Transverse colon (tissue), 4 donors: Measurements from ENCODE around the gene TRMT2A. TPM values are rescaled to one million over a fixed set of nuclear protein-coding genes. Genes with fewer than 3 reads are reported as not detected.

Experiments
- DNase-seq: peaks from one replicate; pipeline ENCODE4 v3.0.0-alpha.2; 2019
- H3K27ac ChIP-seq, 4 donors: fragments of 200-600 bp; sonication (generic); 2 replicates each; pipeline ENCODE4 v1.5.1; 2016 to 2018; ENCODE audit warnings: inconsistent platforms in 4 of 4
- H3K27me3 ChIP-seq: fragments of 200-600 bp; sonication (generic); 2 replicates; pipeline ENCODE4 v1.5.1; 2017; ENCODE audit warnings: inconsistent platforms
- H3K36me3 ChIP-seq, 4 donors: fragments of 200-600 bp; sonication (generic); 2 replicates each; pipeline ENCODE4 v1.5.1; 2017 to 2019; ENCODE audit warnings: inconsistent platforms in 4 of 4
- H3K4me1 ChIP-seq, 4 donors: fragments of 200-600 bp; sonication (generic); 2 replicates each; pipeline ENCODE4 v1.5.1; 2017 to 2020; ENCODE audit warnings: inconsistent platforms in 4 of 4
- H3K4me3 ChIP-seq, 4 donors: fragments of 200-600 bp; sonication (generic); 1 replicate in 1 of 4; 2 replicates in 3 of 4; pipeline versions ENCODE4 v1.5.1 to v1.6.1; 2017 to 2019; ENCODE audit warnings: inconsistent platforms in 4 of 4
- H3K9me3 ChIP-seq, 2 donors: fragments of 200-600 bp; sonication (generic); 2 replicates each; pipeline ENCODE4 v1.5.1; 2017 to 2019; ENCODE audit warnings: inconsistent platforms in 2 of 2
- CTCF ChIP-seq, 5 experiments: fragments of 200-600 bp in 3 of 5; fragments of 450-650 bp in 2 of 5; sonication (generic) in 3 of 5; IDR thresholded peaks; 1 replicate in 2 of 5; 2 replicates in 3 of 5; pipeline ENCODE4 v1.5.1; 2016 to 2017; ENCODE audit warnings: antibody characterized with exemption in 5 of 5, inconsistent platforms in 3 of 5, mild to moderate bottlenecking in 2 of 5, moderate library complexity in 1 of 5
- EP300 ChIP-seq: sonication (generic); formaldehyde crosslinking; IDR thresholded peaks from one replicate; pipeline ENCODE4 v1.6.1; 2017; ENCODE audit warnings: antibody characterized with exemption, low read depth
- POLR2A ChIP-seq: fragments of 450-650 bp; IDR thresholded peaks from one replicate; pipeline ENCODE4 v1.6.1; 2016; ENCODE audit warnings: antibody characterized with exemption, mild to moderate bottlenecking, moderate library complexity
- POLR2AphosphoS5 ChIP-seq, 3 donors: sonication (generic); formaldehyde crosslinking; IDR thresholded peaks; one replicate each; pipeline ENCODE4 v1.6.1; 2016; ENCODE audit warnings: antibody characterized with exemption in 3 of 3
- WGBS, 2 donors: methylation state at CpG; one replicate each; pipeline ENCODE4 v1.1.5; 2018; ENCODE audit warnings: low coverage in 1 of 2; 5-methylcytosine and 5-hydroxymethylcytosine counted together
- in situ Hi-C, 4 donors: fragments of 200-750 bp; cut with MboI; loops; one replicate each; pipeline versions ENCODE4 v1.15.0 to v1.15.1; 2017; ENCODE audit warnings: low sequenced_read_pairs in 3 of 4, low pct_ligation_motif_present in 1 of 4, low pct_unique_long_range_greater_than_20kb in 1 of 4
- intact Hi-C: fragments of 100-400 bp; cut with DNase I; formaldehyde crosslinking; loops from one replicate; pipeline ENCODE4 v1.15.1; 2023; ENCODE audit warnings: low total_unique reads
- total RNA-seq, 4 donors: library from RNA; depleted of rRNA; stranded (reverse); fragments of >200 nt; gene quantifications; one replicate each; pipeline ENCODE4 v1.1.0, GENCODE V29; 2016

Gene TRMT2A
- total RNA-seq, 4 donors from 2014 or later = 38.6 to 77.4 (median 46.5) TPM

GRCh38 chr22:20149257-20150250 is 32.5 kb upstream of the TRMT2A start:
- Histone ChIP-seq H3K9me3 (no peaks in the 10 kb centered on the region), H3K4me3 (no peak overlapping the region), H3K27me3 (peaks cover 5% of the 10 kb centered on the region), H3K4me1 (no peaks in the 10 kb centered on the region), H3K27ac (no peak overlapping the region), H3K36me3 (no peaks in the 10 kb centered on the region)
- WGBS, 2 donors = 70% methylated on average over 20 of the region's 32 CpGs; no CpG with 5 or more reads in 1 of the 2 donors
- in situ Hi-C loops (loop anchor here in 2 of 4 donors (10.0 to 25.0 kb wide), 2 partner anchors 145 to 488 kb away; no protein-coding TSS in a partner anchor), intact Hi-C loops (no loop called here)
- DNase-seq = no peak
- TF ChIP-seq CTCF (IDR thresholded peaks at IDR 0.05) (no peak), POLR2AphosphoS5 (IDR thresholded peaks at IDR 0.05) (no peak), POLR2A (no peak), EP300 (no peak)

- no peak for TF ChIP-seq POLR2A
- no peak for TF ChIP-seq EP300
- no peak for TF ChIP-seq CTCF (IDR thresholded peaks at IDR 0.05)
- no peak for TF ChIP-seq POLR2AphosphoS5 (IDR thresholded peaks at IDR 0.05)
- no peaks in the 10 kb centered on the region for H3K4me1 ChIP-seq
- intact Hi-C loops (no loop called here), in situ Hi-C loops (no loop called here)
- no peak overlapping the region for H3K4me3 ChIP-seq
- no peaks in the 10 kb centered on the region for H3K27me3 ChIP-seq
- no peak for DNase-seq
- no peak overlapping the region for H3K27ac ChIP-seq
- no peaks in the 10 kb centered on the region for H3K9me3 ChIP-seq
- H3K36me3 ChIP-seq = no peaks in the 10 kb centered on the region
- 80% methylated on average over 16 of the region's 18 CpGs; no CpG with 5 or more reads in 1 of the 2 donors for WGBS, 2 donors
These were observed 31.4 kb upstream of the TRMT2A start for GRCh38 chr22:20148414-20148813.

- Histone ChIP-seq H3K4me1 (no peaks in the 10 kb centered on the region), H3K4me3 (no peak overlapping the region), H3K36me3 (no peaks in the 10 kb centered on the region), H3K27me3 (no peaks in the 10 kb centered on the region), H3K27ac (no peak overlapping the region), H3K9me3 (no peaks in the 10 kb centered on the region)
- intact Hi-C loops = no loop called here
- WGBS, 2 donors = 66 to 100% methylated on average over 2 to 11 of the region's 14 CpGs
- TF ChIP-seq POLR2AphosphoS5 (IDR thresholded peaks at IDR 0.05) (no peak), POLR2A (no peak), EP300 (no peak), CTCF (IDR thresholded peaks at IDR 0.05) (no peak)
- DNase-seq = no peak
- in situ Hi-C loops = no loop called here
These were observed 30.4 kb upstream of the TRMT2A start for GRCh38 chr22:20147237-20147988.

- H3K36me3 ChIP-seq = no peaks in the 10 kb centered on the region
- WGBS, 2 donors = 83% methylated on average over 22 of the region's 22 CpGs; no CpG with 5 or more reads in 1 of the 2 donors
- TF ChIP-seq POLR2A (no peak), EP300 (no peak), CTCF (IDR thresholded peaks at IDR 0.05) (no peak), POLR2AphosphoS5 (IDR thresholded peaks at IDR 0.05) (no peak)
These were observed 29.8 kb upstream of the TRMT2A start for GRCh38 chr22:20146777-20147176.

More at GRCh38 chr22:20146777-20147176, 29.8 kb upstream of the TRMT2A start:
- Histone ChIP-seq H3K4me1 (no peaks in the 10 kb centered on the region), H3K4me3 (no peak overlapping the region), H3K9me3 (no peaks in the 10 kb centered on the region), H3K27me3 (no peaks in the 10 kb centered on the region), H3K27ac (no peak overlapping the region)
- in situ Hi-C loops = no loop called here
- intact Hi-C loops = no loop called here
- DNase-seq = no peak
